HepG2 (cell line): ENCODE data around the gene SPTBN4. TPM values are rescaled to one million over a fixed set of nuclear protein-coding genes. Genes with fewer than 3 reads are reported as not detected.

Source experiments
- HOXA9 ChIP-seq: sonication (generic); formaldehyde crosslinking; IDR thresholded peaks from 2 replicates; pipeline ENCODE4 v1.8.1; 2022; ENCODE audit warnings: missing genetic modification reagents, mild to moderate bottlenecking, moderate library complexity, borderline replicate concordance
- KAT8 ChIP-seq: IDR thresholded peaks from 2 replicates; pipeline ENCODE4 v1.6.1; 2016; ENCODE audit warnings: missing genetic modification reagents, missing compliant biosample characterization
- KLF11 ChIP-seq: IDR thresholded peaks from 2 replicates; pipeline ENCODE4 v1.6.1; 2016; ENCODE audit warnings: missing compliant biosample characterization
- PHF8 ChIP-seq: sonication (generic); formaldehyde crosslinking; IDR thresholded peaks from 2 replicates; pipeline ENCODE4 v1.5.0; 2020; ENCODE audit warnings: missing genetic modification reagents
- PLSCR1 ChIP-seq: sonication (generic); formaldehyde crosslinking; IDR thresholded peaks from 2 replicates; pipeline ENCODE4 v1.5.0; 2020; ENCODE audit warnings: missing genetic modification reagents, mild to moderate bottlenecking, borderline replicate concordance
- PRDM4 ChIP-seq: sonication (generic); formaldehyde crosslinking; IDR thresholded peaks from 2 replicates; pipeline ENCODE4 v1.9.0; 2021; ENCODE audit warnings: missing genetic modification reagents, borderline replicate concordance
- PTBP1 ChIP-seq: fragments of 200-400 bp; formaldehyde crosslinking; IDR thresholded peaks from 2 replicates; pipeline ENCODE4 v1.6.1; 2018; ENCODE audit warnings: low read length, low read depth; ENCODE audit not compliant: poor library complexity, severe bottlenecking
- RBAK ChIP-seq: sonication (generic); formaldehyde crosslinking; IDR thresholded peaks from 2 replicates; pipeline ENCODE4 v1.5.1; 2020; ENCODE audit warnings: mild to moderate bottlenecking, missing genetic modification reagents
- RFXANK ChIP-seq: IDR thresholded peaks from 2 replicates; pipeline ENCODE4 v1.6.1; 2016
- TCF7 ChIP-seq: sonication (generic); IDR thresholded peaks from 2 replicates; pipeline ENCODE4 v1.6.1; 2016; ENCODE audit warnings: antibody characterized with exemption, low read depth
- TEAD3 ChIP-seq: optimal IDR thresholded peaks from 2 replicates; pipeline ENCODE3; 2016; ENCODE audit warnings: borderline replicate concordance
- THAP11 ChIP-seq: IDR thresholded peaks from 2 replicates; pipeline ENCODE4 v1.6.1; 2016; ENCODE audit warnings: missing biosample characterization, missing genetic modification reagents
- THYN1 ChIP-seq: sonication (generic); formaldehyde crosslinking; IDR thresholded peaks from 2 replicates; pipeline ENCODE4 v1.8.1; 2023; ENCODE audit warnings: low read depth, mild to moderate bottlenecking, moderate library complexity, missing genetic modification reagents, borderline replicate concordance
- ZNF180 ChIP-seq: sonication (generic); formaldehyde crosslinking; IDR thresholded peaks from 2 replicates; pipeline ENCODE4 v1.4.0; 2020; ENCODE audit warnings: low read depth, missing genetic modification reagents, borderline replicate concordance
- ZNF263 ChIP-seq: sonication (generic); formaldehyde crosslinking; IDR thresholded peaks from 2 replicates; pipeline ENCODE4 v1.4.0; 2020; ENCODE audit warnings: missing genetic modification reagents
- ZNF547 ChIP-seq: sonication (generic); formaldehyde crosslinking; IDR thresholded peaks from 2 replicates; pipeline ENCODE4 v1.5.1; 2020; ENCODE audit warnings: mild to moderate bottlenecking, missing genetic modification reagents
- ZNF605 ChIP-seq: sonication (generic); formaldehyde crosslinking; IDR thresholded peaks from 2 replicates; pipeline ENCODE4 v1.8.0; 2022; ENCODE audit warnings: mild to moderate bottlenecking, missing genetic modification reagents
- ZNF670 ChIP-seq: sonication (generic); formaldehyde crosslinking; IDR thresholded peaks from 2 replicates; pipeline ENCODE4 v1.8.0; 2022; ENCODE audit warnings: mild to moderate bottlenecking, missing genetic modification reagents, borderline replicate concordance
- ZNF747 ChIP-seq: sonication (generic); formaldehyde crosslinking; IDR thresholded peaks from 2 replicates; pipeline ENCODE4 v1.8.1; 2023; ENCODE audit warnings: missing genetic modification reagents, mild to moderate bottlenecking, borderline replicate concordance
- ZNF784 ChIP-seq: sonication (generic); formaldehyde crosslinking; IDR thresholded peaks from 2 replicates; pipeline ENCODE4 v1.5.1; 2020; ENCODE audit warnings: missing genetic modification reagents, mild to moderate bottlenecking, borderline replicate concordance
- polyA plus RNA-seq, 8 experiments: library from polyadenylated mRNA; depleted of rRNA in 3 of 8; stranded (reverse) in 7 of 8; unstranded in 1 of 8; fragments of >200 nt; fragmentation: Illumina TruSeq in 4 of 8; extraction: Trizol in 4 of 8; gene quantifications; 2 replicates each; pipeline versions ENCODE4 v1.2.1 to v1.2.3, GENCODE V29; 2011 to 2016; ENCODE audit warnings: low read depth in 4 of 8, missing spikeins in 1 of 8, mixed read lengths in 1 of 8; ENCODE audit not compliant: insufficient read depth in 1 of 8
- total RNA-seq, 5 experiments: library from RNA; depleted of rRNA; stranded (reverse); fragments of >200 nt; fragmentation: Illumina TruSeq; extraction: Trizol; gene quantifications; 2 replicates each; pipeline ENCODE4 v1.2.3, GENCODE V29; 2016; ENCODE audit warnings: low read depth in 1 of 5
- TF ChIP-seq, protein P1 (sequence below): sonication (generic); formaldehyde crosslinking; conservative IDR thresholded peaks from 2 replicates; pipeline ENCODE4 v1.4.0; 2020; ENCODE audit warnings: missing genetic modification reagents
- TF ChIP-seq, protein P2 (sequence below): IDR thresholded peaks from 2 replicates; pipeline ENCODE4 v1.6.1; 2016; ENCODE audit warnings: missing genetic modification reagents, missing compliant biosample characterization
- TF ChIP-seq, protein P3 (sequence below): sonication (generic); formaldehyde crosslinking; IDR thresholded peaks from 2 replicates; pipeline ENCODE4 v1.5.0; 2020; ENCODE audit warnings: missing genetic modification reagents, mild to moderate bottlenecking, borderline replicate concordance

The SPTBN4 gene
- total and polyA plus RNA-seq, 2 of the 13 experiments (the other 11 are each of a cell fraction or from before 2014, with no cell fraction given) = 0.11 TPM

DNA sequence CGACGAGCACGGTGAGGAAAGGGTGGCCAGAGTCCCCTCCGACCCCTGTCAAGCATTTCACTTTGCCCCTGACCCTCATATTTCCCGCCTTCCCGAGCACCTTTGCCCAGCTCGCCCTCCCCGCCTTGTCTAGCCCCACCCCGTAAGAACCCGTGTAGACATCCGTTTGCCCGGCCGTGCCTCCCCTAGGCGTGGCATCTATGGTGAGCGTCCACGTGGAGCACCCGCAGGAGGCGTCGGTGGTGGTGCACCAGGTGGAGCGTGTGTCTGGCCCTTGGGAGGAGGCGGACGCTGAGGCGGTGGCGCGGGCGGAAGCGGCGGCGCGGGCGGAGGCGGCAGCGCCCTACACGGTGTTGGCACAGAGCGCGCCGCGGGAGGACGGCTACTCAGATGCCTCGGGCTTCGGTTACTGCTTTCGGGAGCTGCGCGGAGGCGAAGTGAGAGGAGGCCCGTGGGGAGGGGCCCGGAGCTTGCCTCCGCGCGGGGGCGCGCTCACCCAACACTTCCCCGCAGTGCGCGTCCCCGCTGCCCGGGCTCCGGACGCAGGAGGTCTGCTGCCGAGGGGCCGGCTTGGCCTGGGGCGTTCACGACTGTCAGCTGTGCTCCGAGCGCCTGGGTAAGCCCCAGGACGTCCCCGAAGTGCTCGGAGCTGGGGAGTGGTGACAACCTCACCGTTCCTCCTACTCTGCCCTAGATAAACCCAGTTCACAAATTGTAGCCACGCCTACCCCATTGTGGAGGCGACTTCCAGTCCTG lies 138.6 kb downstream of the SPTBN4 start (continued):
- TF ChIP-seq PLSCR1 (no peak), KAT8 (0 out of 2 replicates have a peak, but pooled peaks have one; percentile 19), PTBP1 (no peak), ZNF263 (peak; percentile 61; the same call in 1 of the 2 replicates), RFXANK (no peak), ZNF180 (CRISPR knock-in tag) (no peak), ZNF670 (CRISPR knock-in tag) (no peak), ZNF547 (0 out of 2 replicates have a peak, but pooled peaks have one; percentile 66), TEAD3 (CRISPR knock-in tag) (no peak), ZNF605 (CRISPR knock-in tag) (no peak), RBAK (no peak), PHF8 (CRISPR knock-in tag) (0 out of 2 replicates have a peak, but pooled peaks have one; percentile 25), ZNF784 (CRISPR knock-in tag) (0 out of 2 replicates have a peak, but pooled peaks have one; percentile 44), THYN1 (CRISPR knock-in tag) (no peak), ZNF747 (CRISPR knock-in tag) (no peak), THAP11 (CRISPR knock-in tag) (no peak; the same call in 1 of the 2 replicates), HOXA9 (CRISPR knock-in tag) (0 out of 2 replicates have a peak, but pooled peaks have one; percentile 55), PRDM4 (no peak), KLF11 (no peak), TCF7 (no peak)
- TF ChIP-seq, protein P1, sequence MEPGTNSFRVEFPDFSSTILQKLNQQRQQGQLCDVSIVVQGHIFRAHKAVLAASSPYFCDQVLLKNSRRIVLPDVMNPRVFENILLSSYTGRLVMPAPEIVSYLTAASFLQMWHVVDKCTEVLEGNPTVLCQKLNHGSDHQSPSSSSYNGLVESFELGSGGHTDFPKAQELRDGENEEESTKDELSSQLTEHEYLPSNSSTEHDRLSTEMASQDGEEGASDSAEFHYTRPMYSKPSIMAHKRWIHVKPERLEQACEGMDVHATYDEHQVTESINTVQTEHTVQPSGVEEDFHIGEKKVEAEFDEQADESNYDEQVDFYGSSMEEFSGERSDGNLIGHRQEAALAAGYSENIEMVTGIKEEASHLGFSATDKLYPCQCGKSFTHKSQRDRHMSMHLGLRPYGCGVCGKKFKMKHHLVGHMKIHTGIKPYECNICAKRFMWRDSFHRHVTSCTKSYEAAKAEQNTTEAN (CRISPR knock-in tag) = no peak
- TF ChIP-seq, protein P2, sequence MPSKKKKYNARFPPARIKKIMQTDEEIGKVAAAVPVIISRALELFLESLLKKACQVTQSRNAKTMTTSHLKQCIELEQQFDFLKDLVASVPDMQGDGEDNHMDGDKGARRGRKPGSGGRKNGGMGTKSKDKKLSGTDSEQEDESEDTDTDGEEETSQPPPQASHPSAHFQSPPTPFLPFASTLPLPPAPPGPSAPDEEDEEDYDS (CRISPR knock-in tag) = no peak
- TF ChIP-seq, protein P3, sequence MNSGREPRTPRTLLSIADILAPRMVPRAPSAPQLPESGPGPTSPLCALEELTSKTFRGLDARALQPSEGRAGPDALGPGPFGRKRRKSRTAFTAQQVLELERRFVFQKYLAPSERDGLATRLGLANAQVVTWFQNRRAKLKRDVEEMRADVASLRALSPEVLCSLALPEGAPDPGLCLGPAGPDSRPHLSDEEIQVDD = 0 out of 2 replicates have a peak, but pooled peaks have one; percentile 49
